Stomach (tissue), 19 donors: Measurements from ENCODE around the gene ACTG1. TPM values are rescaled to one million over a fixed set of nuclear protein-coding genes. Genes with fewer than 3 reads are reported as not detected.

Experiments
- DNase-seq, 2 donors: peaks; one replicate each; pipeline versions ENCODE4 v3.0.0 to v3.0.0-alpha.2; 2013 to 2019
- H3K27ac ChIP-seq, 5 donors: fragments of 200-600 bp in 4 of 5; sonication (generic) in 4 of 5; one replicate each; pipeline ENCODE4 v1.5.1; 2013 to 2019; ENCODE audit warnings: mild to moderate bottlenecking in 1 of 5, moderate library complexity in 1 of 5
- H3K27me3 ChIP-seq, 3 donors: fragments of 200-600 bp; sonication (generic); one replicate each; pipeline ENCODE4 v1.5.1; 2017 to 2019; ENCODE audit warnings: mixed run types in 1 of 3
- H3K36me3 ChIP-seq, 4 donors: fragments of 200-600 bp; sonication (generic); 1 replicate in 3 of 4; 2 replicates in 1 of 4; pipeline ENCODE4 v1.5.1; 2016 to 2019
- H3K4me1 ChIP-seq, 4 donors: fragments of 200-600 bp; sonication (generic); one replicate each; pipeline ENCODE4 v1.5.1; 2016 to 2019
- H3K4me3 ChIP-seq, 4 donors: fragments of 200-600 bp; sonication (generic) in 3 of 4; one replicate each; pipeline ENCODE4 v1.5.1; 2016 to 2019; ENCODE audit warnings: mild to moderate bottlenecking in 1 of 4
- H3K9me3 ChIP-seq, 4 donors: fragments of 200-600 bp; sonication (generic); one replicate each; pipeline ENCODE4 v1.5.1; 2016 to 2019
- EP300 ChIP-seq: sonication (generic); formaldehyde crosslinking; IDR thresholded peaks from one replicate; pipeline ENCODE4 v1.6.1; 2017; ENCODE audit warnings: antibody characterized with exemption
- POLR2A ChIP-seq, 4 donors: fragments of 450-650 bp; IDR thresholded peaks; one replicate each; pipeline ENCODE4 v1.6.1; 2016; ENCODE audit warnings: antibody characterized with exemption in 4 of 4, control low read depth in 2 of 4, mild to moderate bottlenecking in 1 of 4, moderate library complexity in 1 of 4
- POLR2AphosphoS5 ChIP-seq, 3 donors: sonication (generic); formaldehyde crosslinking; IDR thresholded peaks; one replicate each; pipeline ENCODE4 v1.6.1; 2016; ENCODE audit warnings: antibody characterized with exemption in 3 of 3
- WGBS, 5 donors: extraction: QIAGEN DNeasy Blood & Tissue Kit in 3 of 5; methylation state at CpG; one replicate each; pipeline versions ENCODE4 v1.1.5 to v1.1.7; 2013 to 2018; 5-methylcytosine and 5-hydroxymethylcytosine counted together
- intact Hi-C: fragments of 100-400 bp; cut with DNase I; formaldehyde crosslinking; loops from one replicate; pipeline ENCODE4 v1.15.1; 2023; ENCODE audit warnings: low total_unique reads
- long read RNA-seq, 10 donors: transcript quantifications; one replicate each; lab custom pipeline, GENCODE V29; 2026
- polyA plus RNA-seq, 3 donors: library from polyadenylated mRNA; stranded (reverse); fragments of 200-250 nt; gene quantifications; one replicate each; pipeline ENCODE4 v1.2.3, GENCODE V29; 2013
- total RNA-seq, 5 donors: library from RNA; depleted of rRNA; stranded (reverse); fragments of >200 nt; gene quantifications; one replicate each; pipeline versions ENCODE4 v1.1.0 to v1.2.3, GENCODE V29; 2014 to 2016
- TF ChIP-seq, protein P1 (sequence below), 7 experiments: fragments of 450-650 bp in 4 of 7; fragments of 200-600 bp in 3 of 7; sonication (generic) in 3 of 7; IDR thresholded peaks; one replicate each; pipeline ENCODE4 v1.5.1; 2016 to 2019; ENCODE audit warnings: antibody characterized with exemption in 7 of 7, control low read depth in 2 of 7, mild to moderate bottlenecking in 1 of 7
- donor health status: healthy with polysubstance abuse.
- donor health status: Bipolar disorder and iron deficiency.
- donor health status: healthy.

The ACTG1 gene
- total RNA-seq (1,000 to 10,000 TPM in 4 of 5 donors, 100 to 1,000 TPM in 1; 978 to 2,952 (median 1,777) TPM), polyA plus RNA-seq (1,000 to 10,000 TPM; 1,866 to 2,457 (median 2,070) TPM)
- long read RNA-seq, donor 1, transcript ACTG1-210 (5 exons, 2,256 nt): minor isoform, 209 of 1,432 reads
- long read RNA-seq, donor 1, transcript ACTG1-212 (4 exons, 1,698 nt): minor isoform, 50 of 1,432 reads
- long read RNA-seq, donor 1, transcript ACTG1-214 (7 exons, 1,720 nt): minor isoform, 45 of 1,432 reads
- long read RNA-seq, donor 1, transcript ACTG1-206 (6 exons, 1,919 nt): major isoform, 450 of 1,432 reads
- long read RNA-seq, donor 1, partial matches to known transcripts: 598 of 1,432 reads
- long read RNA-seq, donor 1, other reads (novel, unspliced or antisense): 37 of 1,432 reads
- long read RNA-seq, donor 2, transcript ACTG1-210 (5 exons, 2,256 nt): minor isoform, 431 of 2,046 reads
- long read RNA-seq, donor 2, transcript ACTG1-206 (6 exons, 1,919 nt): major isoform, 779 of 2,046 reads
- long read RNA-seq, donor 2, transcript ACTG1-207 (3 exons, 1,678 nt): minor isoform, 42 of 2,046 reads
- long read RNA-seq, donor 2, transcript ACTG1-212 (4 exons, 1,698 nt): minor isoform, 46 of 2,046 reads
- long read RNA-seq, donor 2, partial matches to known transcripts: 604 of 2,046 reads
- long read RNA-seq, donor 2, other reads (novel, unspliced or antisense): 112 of 2,046 reads
- long read RNA-seq, donor 3, transcript ACTG1-212 (4 exons, 1,698 nt): minor isoform, 63 of 1,325 reads
- long read RNA-seq, donor 3, transcript ACTG1-207 (3 exons, 1,678 nt): minor isoform, 52 of 1,325 reads
- long read RNA-seq, donor 3, transcript ACTG1-206 (6 exons, 1,919 nt): major isoform, 388 of 1,325 reads
- long read RNA-seq, donor 3, transcript ACTG1-210 (5 exons, 2,256 nt): minor isoform, 85 of 1,325 reads
- long read RNA-seq, donor 3, partial matches to known transcripts: 664 of 1,325 reads
- long read RNA-seq, donor 3, other reads (novel, unspliced or antisense): 28 of 1,325 reads
- long read RNA-seq, donor 4, transcript ACTG1-212 (4 exons, 1,698 nt): minor isoform, 16 of 152 reads
- long read RNA-seq, donor 4, transcript ACTG1-214 (7 exons, 1,720 nt): minor isoform, 20 of 152 reads
- long read RNA-seq, donor 4, transcript ACTG1-206 (6 exons, 1,919 nt): major isoform, 32 of 152 reads
- long read RNA-seq, donor 4, transcript ACTG1-210 (5 exons, 2,256 nt): minor isoform, 5 of 152 reads
- long read RNA-seq, donor 4, partial matches to known transcripts: 75 of 152 reads
- long read RNA-seq, donor 4, other reads (novel, unspliced or antisense): 0 of 152 reads
- long read RNA-seq, donor 5, transcript ACTG1-210 (5 exons, 2,256 nt): minor isoform, 98 of 2,137 reads
- long read RNA-seq, donor 5, transcript ACTG1-206 (6 exons, 1,919 nt): major isoform, 379 of 2,137 reads
- long read RNA-seq, donor 5, transcript ACTG1-214 (7 exons, 1,720 nt): minor isoform, 149 of 2,137 reads
- long read RNA-seq, donor 5, transcript ACTG1-207 (3 exons, 1,678 nt): minor isoform, 89 of 2,137 reads
- long read RNA-seq, donor 5, partial matches to known transcripts: 1,309 of 2,137 reads
- long read RNA-seq, donor 5, other reads (novel, unspliced or antisense): 19 of 2,137 reads
- long read RNA-seq, donor 6, transcript ACTG1-210 (5 exons, 2,256 nt): minor isoform, 1,014 of 4,789 reads
- long read RNA-seq, donor 6, transcript ACTG1-206 (6 exons, 1,919 nt): major isoform, 1,866 of 4,789 reads
- long read RNA-seq, donor 6, transcript ACTG1-212 (4 exons, 1,698 nt): minor isoform, 145 of 4,789 reads
- long read RNA-seq, donor 6, transcript ACTG1-207 (3 exons, 1,678 nt): minor isoform, 117 of 4,789 reads
- long read RNA-seq, donor 6, partial matches to known transcripts: 1,316 of 4,789 reads
- long read RNA-seq, donor 6, other reads (novel, unspliced or antisense): 204 of 4,789 reads
- long read RNA-seq, donor 7, transcript ACTG1-207 (3 exons, 1,678 nt): minor isoform, 118 of 2,237 reads
- long read RNA-seq, donor 7, transcript ACTG1-206 (6 exons, 1,919 nt): major isoform, 327 of 2,237 reads
- long read RNA-seq, donor 7, transcript ACTG1-212 (4 exons, 1,698 nt): minor isoform, 129 of 2,237 reads
- long read RNA-seq, donor 7, transcript ACTG1-214 (7 exons, 1,720 nt): minor isoform, 126 of 2,237 reads
- long read RNA-seq, donor 7, partial matches to known transcripts: 1,459 of 2,237 reads
- long read RNA-seq, donor 7, other reads (novel, unspliced or antisense): 12 of 2,237 reads
- long read RNA-seq, donor 8, transcript ACTG1-212 (4 exons, 1,698 nt): minor isoform, 117 of 2,085 reads
- long read RNA-seq, donor 8, transcript ACTG1-210 (5 exons, 2,256 nt): minor isoform, 127 of 2,085 reads
- long read RNA-seq, donor 8, transcript ACTG1-206 (6 exons, 1,919 nt): major isoform, 632 of 2,085 reads
- long read RNA-seq, donor 8, transcript ACTG1-214 (7 exons, 1,720 nt): minor isoform, 112 of 2,085 reads
- long read RNA-seq, donor 8, partial matches to known transcripts: 978 of 2,085 reads
- long read RNA-seq, donor 8, other reads (novel, unspliced or antisense): 26 of 2,085 reads
- long read RNA-seq, donor 9, transcript ACTG1-207 (3 exons, 1,678 nt): minor isoform, 108 of 1,961 reads
- long read RNA-seq, donor 9, transcript ACTG1-212 (4 exons, 1,698 nt): minor isoform, 113 of 1,961 reads
- long read RNA-seq, donor 9, transcript ACTG1-206 (6 exons, 1,919 nt): major isoform, 266 of 1,961 reads
- long read RNA-seq, donor 9, transcript ACTG1-214 (7 exons, 1,720 nt): minor isoform, 174 of 1,961 reads
- long read RNA-seq, donor 9, partial matches to known transcripts: 1,238 of 1,961 reads
- long read RNA-seq, donor 9, other reads (novel, unspliced or antisense): 25 of 1,961 reads
- long read RNA-seq, donor 10, transcript ACTG1-210 (5 exons, 2,256 nt): minor isoform, 39 of 477 reads
- long read RNA-seq, donor 10, transcript ACTG1-206 (6 exons, 1,919 nt): major isoform, 168 of 477 reads
- long read RNA-seq, donor 10, transcript ACTG1-207 (3 exons, 1,678 nt): minor isoform, 24 of 477 reads
- long read RNA-seq, donor 10, transcript ACTG1-214 (7 exons, 1,720 nt): minor isoform, 25 of 477 reads
- long read RNA-seq, donor 10, partial matches to known transcripts: 198 of 477 reads
- long read RNA-seq, donor 10, other reads (novel, unspliced or antisense): 0 of 477 reads

GRCh38 chr17:81512562-81513371, at the start of gene ACTG1:
ACTG1 (minus strand) TSS chr17:81512799; CDS start chr17:81512354, 445 bp downstream.
- intact Hi-C loops: no loop called here

DNA sequence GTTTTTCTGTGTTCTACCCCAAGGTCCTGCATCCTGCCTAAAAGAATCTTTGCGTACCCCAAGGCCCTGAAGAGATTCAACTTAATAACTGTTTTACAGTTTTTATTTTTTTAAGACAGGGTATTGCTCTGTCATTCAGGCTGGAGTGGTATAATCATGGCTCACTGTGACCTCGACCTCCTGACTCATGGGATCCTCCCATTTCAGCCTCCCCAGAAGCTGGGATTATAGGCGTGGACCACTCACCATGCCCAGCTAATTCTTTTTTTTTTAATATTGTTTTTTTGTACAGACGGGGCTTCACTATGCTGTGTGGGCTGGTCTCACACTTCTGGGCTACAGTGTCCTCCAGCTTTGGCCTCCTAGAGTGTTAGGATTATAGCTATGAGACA, 48.9 kb upstream of the ACTG1 start:
- DNase-seq: no peak

More at GRCh38 chr17:81512562-81513371, at the start of gene ACTG1:
- TF ChIP-seq POLR2A (IDR thresholded peaks at IDR 0.05): peak in 1 of 4 donors; percentile 86
- TF ChIP-seq, protein P1, sequence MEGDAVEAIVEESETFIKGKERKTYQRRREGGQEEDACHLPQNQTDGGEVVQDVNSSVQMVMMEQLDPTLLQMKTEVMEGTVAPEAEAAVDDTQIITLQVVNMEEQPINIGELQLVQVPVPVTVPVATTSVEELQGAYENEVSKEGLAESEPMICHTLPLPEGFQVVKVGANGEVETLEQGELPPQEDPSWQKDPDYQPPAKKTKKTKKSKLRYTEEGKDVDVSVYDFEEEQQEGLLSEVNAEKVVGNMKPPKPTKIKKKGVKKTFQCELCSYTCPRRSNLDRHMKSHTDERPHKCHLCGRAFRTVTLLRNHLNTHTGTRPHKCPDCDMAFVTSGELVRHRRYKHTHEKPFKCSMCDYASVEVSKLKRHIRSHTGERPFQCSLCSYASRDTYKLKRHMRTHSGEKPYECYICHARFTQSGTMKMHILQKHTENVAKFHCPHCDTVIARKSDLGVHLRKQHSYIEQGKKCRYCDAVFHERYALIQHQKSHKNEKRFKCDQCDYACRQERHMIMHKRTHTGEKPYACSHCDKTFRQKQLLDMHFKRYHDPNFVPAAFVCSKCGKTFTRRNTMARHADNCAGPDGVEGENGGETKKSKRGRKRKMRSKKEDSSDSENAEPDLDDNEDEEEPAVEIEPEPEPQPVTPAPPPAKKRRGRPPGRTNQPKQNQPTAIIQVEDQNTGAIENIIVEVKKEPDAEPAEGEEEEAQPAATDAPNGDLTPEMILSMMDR (IDR thresholded peaks at IDR 0.05): no peak
- TF ChIP-seq EP300: no peak
- TF ChIP-seq POLR2AphosphoS5 (IDR thresholded peaks at IDR 0.05): peak; percentile 84 to 99 (median 99)
- no peaks in the 10 kb centered on the region for H3K9me3 ChIP-seq
- no peaks in the 10 kb centered on the region for H3K27me3 ChIP-seq
- H3K36me3 ChIP-seq: peaks cover 29 to 40% (median 36%) of the 10 kb centered on the region in 4 donors
- peak within 1 kb of the TSS; percentile 79 to 97 (median 89) for H3K4me3 ChIP-seq
- H3K4me1 ChIP-seq: peaks cover 26 to 72% (median 56%) of the 10 kb centered on the region in 4 donors
- peak; percentile 94 to 97 for DNase-seq
- H3K27ac ChIP-seq: peak within 1 kb of the TSS; percentile 100
- WGBS, 5 donors: 0 to 1% (median 1%) methylated on average over 5 to 111 of the region's 111 CpGs

More for the DNA sequence above, 48.9 kb upstream of the ACTG1 start:
- Histone ChIP-seq H3K36me3 (peaks cover 82 to 100% (median 99%) of the 10 kb centered on the region in 4 donors), H3K9me3 (no peaks in the 10 kb centered on the region), H3K4me1 (peaks cover 9 to 34% (median 13%) of the 10 kb centered on the region in 4 donors), H3K27ac (peak overlapping the region in 1 of 5 donors; percentile 20), H3K27me3 (no peaks in the 10 kb centered on the region), H3K4me3 (no peak overlapping the region)
- intact Hi-C loops: no loop called here
- TF ChIP-seq POLR2AphosphoS5 (IDR thresholded peaks at IDR 0.05): no peak
- TF ChIP-seq POLR2A (IDR thresholded peaks at IDR 0.05): no peak
- TF ChIP-seq, protein P1 (IDR thresholded peaks at IDR 0.05): no peak
- TF ChIP-seq EP300: no peak
- WGBS, 5 donors: 81 to 91% (median 86%) methylated on average over 4 of the region's 4 CpGs
